NCI-H1417 treated with DMSO at 0.1 percent for 48 hours (cell line): ENCODE measurements around the gene B4GALT6.

ENCODE experiments used
- DNase-seq: peaks from one replicate; lab custom pipeline; 2025; lab: John Stamatoyannopoulos, UW

The B4GALT6 gene

GRCh38 chr18:31633392-31634330, 50.7 kb downstream of the B4GALT6 start:
- DNase-seq = no peak

- no peak for DNase-seq
Measured at GRCh38 chr18:31632356-31632755, 52.0 kb downstream of the B4GALT6 start.

- no peak for DNase-seq
Measured at GRCh38 chr18:31631526-31631925, 52.9 kb downstream of the B4GALT6 start.

GRCh38 chr18:31630549-31630948, 53.8 kb downstream of the B4GALT6 start:
- DNase-seq = no peak

GRCh38 chr18:31626409-31626808, 58.0 kb downstream of the B4GALT6 start:
- no peak for DNase-seq

GRCh38 chr18:31624892-31625640, 59.3 kb downstream of the B4GALT6 start:
- DNase-seq = no peak

DNA sequence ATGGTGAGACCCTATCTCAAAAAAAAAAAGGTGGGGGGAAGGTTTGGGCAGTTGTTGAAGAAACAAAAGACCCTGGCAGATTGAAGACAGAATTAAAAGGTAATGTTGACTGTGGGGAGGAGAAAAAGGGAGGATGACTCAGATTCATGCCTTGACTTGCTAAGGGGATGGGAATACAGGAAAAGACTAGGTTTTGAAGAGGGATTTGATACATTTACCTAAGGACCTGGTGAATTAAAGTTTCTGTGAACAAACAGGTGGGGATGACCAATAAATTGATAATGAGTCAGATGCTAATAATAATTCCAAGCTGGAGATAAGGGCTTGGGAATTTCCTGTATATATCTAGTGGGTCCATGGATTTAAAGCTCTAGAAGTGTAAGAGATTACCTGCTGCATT, 65.1 kb downstream of the B4GALT6 start:
- DNase-seq = no peak

DNA sequence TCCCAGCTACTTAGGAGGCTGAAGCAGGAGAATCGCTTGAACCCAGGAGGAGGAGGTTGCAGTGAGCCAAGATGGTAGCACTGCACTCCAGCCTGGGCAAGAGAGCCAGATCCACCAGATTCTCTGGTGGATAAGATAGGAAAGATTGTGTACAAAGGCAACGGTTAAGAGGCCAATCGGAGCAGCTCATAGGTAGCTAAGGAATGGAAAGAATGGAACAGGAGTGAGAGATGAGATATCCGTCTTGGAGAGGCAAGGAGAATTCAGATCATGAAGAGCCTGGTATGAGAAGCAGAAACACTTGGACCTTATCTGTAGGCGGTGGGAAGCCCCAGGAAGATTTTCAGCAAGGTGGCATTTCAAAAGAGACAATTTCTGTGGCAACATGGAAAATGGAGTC, 65.6 kb downstream of the B4GALT6 start:
- no peak for DNase-seq

DNA sequence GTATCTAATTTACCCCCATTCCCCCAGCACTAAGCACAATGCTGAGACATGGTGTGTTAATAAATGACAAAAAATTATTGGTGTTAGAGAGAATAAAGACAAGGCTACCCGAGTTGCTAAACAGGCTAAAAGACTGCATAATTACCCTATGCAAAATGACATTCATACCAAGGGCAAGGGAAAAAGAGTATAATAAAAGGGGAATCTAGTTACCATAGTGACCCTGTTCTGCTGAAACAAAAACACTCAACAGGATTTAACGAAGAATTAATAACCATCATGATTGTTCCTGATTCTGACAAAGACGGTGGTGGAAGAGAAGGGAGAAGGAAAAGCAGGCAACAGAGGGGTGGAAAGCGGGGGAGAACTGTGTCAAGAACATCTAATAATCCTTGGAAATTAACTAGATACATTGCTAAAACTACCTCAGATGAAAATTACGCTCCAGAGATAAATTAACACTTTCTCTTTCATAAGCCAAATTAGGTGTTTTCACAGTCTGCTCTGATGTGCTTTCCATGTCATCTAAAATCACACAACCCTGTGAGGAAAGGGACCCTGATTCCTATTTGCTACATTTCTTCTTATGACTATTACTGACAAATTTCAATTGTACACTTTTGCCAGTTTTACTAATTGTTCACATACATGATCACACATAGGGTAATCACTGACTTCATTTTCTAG, 67.2 kb downstream of the B4GALT6 start:
- no peak for DNase-seq

DNA sequence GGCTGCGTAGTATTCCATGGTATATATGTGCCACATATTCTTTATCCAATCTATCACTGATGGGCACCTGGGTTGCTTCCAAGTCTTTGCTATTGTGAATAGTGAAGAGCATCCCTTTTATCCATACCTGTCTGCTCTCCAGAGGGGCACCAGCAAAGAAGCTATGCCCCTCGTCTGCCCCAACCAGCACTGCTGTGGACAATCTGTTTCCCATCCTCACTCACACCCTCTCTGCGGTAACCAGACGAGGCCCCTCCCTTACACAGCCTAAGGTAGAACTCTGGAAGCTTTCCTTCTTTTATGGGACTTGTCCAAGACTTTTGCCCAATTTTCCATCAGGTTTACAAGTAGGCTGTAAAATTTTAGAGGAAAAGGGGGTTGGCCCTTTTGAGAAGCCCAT, 67.8 kb downstream of the B4GALT6 start:
- DNase-seq = no peak

DNA sequence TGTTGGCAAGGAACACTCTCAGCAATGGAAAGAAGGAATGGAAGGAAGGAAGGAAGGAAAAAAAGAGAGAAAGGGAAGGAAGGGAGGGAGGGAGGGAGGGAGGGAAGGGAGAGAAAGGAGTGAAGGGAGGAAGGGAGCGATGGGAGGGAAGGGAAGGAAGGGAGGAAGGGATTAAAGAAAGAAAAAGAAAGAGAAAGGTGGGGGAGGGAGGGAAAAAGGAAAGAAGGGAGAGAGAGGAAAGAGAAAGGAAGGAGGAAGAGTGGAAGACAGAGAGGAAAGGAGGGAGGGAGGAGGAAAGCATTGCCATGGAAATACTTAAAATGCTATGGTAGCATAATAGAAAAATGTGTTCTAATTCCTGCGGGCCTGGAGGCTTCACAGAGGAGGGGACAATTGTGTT, 70.3 kb downstream of the B4GALT6 start:
- no peak for DNase-seq

DNA sequence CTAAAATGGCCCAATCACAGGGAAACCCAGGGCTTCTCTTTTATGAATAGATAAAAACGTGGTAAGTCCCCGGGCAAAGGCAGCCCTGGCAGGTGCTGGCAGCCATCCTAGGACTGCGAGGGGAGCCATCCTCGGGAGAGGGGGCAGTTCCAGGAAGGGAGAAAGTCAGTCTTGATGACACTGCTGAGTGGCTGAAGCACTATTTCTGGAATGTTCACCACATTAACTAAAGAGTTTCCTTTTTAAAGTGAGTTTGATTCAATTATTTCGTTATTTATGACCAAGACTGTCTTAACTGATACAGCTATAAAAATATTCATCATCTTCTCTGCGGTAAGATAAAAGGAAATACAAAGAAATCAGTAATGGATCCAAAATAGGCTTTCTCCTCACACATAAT, 72.3 kb downstream of the B4GALT6 start:
- DNase-seq = no peak

DNA sequence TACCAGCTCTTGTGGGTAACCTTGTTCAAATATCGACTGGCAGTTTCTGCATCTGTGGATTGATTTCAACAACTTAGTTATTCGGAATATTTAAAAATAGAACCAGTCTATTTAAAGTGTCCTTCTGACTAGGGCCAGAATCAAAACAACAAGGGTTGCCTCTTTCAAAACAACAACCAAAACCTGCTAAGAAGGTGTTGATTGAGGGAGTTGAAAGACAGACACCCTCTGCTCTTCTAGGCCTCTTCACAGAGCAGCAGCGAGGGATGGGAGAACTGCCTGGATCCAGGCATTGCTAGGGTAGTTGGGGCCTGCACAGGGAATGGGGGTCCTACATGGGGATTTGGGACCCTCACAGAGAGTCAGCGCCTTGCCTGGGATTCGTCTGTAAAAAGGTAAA, 72.9 kb downstream of the B4GALT6 start:
- DNase-seq = no peak

DNA sequence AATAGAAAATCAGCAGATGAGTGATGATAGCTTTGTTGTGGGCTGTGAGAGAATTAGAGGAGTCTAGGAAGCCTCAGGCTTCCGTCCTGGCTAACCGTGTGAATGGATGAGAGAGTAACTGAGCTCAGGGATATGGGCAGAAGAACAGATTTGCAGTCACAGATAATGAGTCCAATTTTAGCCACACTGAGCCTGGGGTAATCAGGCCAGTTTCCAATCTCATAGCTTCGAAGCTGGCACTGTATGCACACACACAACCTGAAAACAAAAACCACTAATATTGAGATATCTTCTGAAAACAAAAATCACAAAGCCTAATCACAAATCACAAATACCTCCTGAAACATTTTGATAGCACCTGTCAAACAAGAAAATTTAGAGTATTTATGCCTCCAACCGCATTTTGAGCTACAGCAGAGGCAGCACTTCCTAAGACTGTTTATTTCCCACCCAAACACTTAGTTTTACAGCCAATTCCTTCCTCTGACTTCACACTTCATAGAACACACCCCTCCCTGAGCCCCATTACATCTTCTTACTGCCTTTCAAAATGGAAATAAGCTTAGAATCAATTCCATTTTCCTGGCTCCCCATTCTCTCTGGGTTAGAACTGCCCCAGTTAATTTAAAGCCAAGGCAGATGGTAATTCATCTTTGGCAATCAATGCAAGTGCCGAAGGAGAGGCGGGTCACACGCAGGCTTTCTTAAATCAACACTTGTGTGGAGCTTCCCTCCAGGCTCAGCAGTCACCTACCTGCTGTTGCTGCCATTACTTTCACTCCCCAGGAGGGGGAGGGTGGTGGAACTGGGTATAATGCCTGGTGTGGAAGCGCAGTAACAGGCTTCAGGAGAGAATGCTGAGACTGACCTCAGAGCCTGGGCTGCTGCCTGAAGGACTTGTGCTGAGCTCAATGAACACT, 73.8 kb downstream of the B4GALT6 start:
- no peak for DNase-seq

- no peak for DNase-seq
Measured at GRCh38 chr18:31609886-31610285, 74.5 kb downstream of the B4GALT6 start.

DNA sequence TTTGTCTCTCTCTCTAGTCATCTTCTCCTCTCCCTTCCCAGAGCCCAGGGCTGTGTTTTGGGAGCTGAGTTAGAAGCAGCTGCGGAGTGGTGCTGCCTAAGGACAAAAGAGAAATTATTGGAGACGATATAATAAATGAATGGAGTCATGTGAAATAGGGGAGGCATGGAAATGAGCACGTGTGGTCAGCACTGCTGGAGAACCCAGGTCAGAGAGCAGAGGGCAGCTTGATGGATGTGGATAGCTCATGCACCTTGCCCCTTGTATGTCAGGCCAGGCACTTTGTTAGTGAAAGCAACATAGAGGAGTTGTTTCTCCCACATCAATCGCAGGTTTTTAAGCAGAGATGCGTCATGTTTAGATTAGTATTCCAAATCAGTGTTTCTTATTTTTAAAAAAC, 77.0 kb downstream of the B4GALT6 start:
- no peak for DNase-seq

DNA sequence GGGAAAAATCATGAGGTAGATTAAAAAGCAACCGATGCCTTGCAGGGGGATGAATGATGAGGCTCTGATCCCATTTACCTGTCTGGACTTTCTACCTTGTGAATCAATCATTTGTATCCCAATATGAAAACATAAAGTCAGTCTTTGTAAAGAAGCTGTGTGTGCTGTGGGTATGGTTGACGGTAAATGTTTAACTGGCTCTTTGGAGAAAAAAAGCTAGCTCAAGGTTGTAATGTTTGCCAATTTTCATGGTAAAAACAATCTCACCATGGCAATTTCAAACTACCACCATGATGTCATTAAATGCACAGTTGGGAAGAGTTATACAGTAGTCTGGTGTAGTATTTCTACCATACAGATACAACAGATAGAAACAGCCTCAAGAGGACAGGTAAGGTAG, 78.1 kb downstream of the B4GALT6 start:
- no peak for DNase-seq

DNA sequence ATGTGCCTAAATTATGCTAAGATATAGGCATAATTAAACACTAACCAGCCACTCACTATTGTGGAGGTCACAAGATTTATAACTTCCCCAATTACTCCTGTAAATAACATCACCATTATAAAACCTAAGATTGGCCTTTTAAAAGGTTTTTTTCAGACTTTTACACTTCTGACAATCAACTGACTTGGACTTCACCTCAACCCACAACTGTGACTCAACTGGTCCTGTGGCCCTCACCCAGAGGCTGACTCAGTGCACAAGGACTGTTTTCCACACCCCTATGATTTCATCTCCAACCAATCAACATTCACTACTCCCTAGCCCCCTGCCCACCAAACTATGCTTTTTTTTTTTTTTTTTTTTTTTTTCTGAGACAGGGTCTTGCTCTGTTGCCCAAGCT, 81.1 kb downstream of the B4GALT6 start:
- DNase-seq = no peak

DNA sequence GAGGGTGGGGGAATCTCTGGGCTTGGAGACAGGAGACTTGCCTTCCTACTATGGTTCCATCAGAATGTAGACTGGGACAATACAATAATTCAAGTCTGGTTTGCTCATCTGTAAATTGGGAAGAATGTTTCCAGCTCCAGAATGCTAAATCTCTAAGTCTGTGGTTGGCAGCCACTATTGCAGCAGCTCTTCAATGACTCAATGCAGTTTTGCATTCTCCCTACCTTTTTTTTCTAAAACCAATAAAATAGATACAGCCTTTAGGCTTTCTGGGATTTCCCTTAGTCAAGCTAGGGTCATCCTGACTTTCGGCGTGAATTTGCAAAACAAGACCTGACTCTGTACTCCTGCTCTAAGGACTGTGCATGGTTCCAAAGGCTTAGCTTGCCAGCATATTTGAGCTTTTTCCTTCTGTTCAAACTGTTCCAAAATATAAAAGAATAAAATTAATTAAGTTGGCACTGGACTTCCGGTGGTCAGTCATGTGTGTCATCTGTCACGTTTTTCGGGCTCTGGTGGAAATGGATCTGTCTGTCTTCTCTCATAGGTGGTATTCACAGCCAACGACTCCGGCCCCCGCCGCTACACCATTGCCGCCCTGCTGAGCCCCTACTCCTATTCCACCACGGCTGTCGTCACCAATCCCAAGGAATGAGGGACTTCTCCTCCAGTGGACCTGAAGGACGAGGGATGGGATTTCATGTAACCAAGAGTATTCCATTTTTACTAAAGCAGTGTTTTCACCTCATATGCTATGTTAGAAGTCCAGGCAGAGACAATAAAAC, 86.2 kb downstream of the B4GALT6 start:
- no peak for DNase-seq

DNA sequence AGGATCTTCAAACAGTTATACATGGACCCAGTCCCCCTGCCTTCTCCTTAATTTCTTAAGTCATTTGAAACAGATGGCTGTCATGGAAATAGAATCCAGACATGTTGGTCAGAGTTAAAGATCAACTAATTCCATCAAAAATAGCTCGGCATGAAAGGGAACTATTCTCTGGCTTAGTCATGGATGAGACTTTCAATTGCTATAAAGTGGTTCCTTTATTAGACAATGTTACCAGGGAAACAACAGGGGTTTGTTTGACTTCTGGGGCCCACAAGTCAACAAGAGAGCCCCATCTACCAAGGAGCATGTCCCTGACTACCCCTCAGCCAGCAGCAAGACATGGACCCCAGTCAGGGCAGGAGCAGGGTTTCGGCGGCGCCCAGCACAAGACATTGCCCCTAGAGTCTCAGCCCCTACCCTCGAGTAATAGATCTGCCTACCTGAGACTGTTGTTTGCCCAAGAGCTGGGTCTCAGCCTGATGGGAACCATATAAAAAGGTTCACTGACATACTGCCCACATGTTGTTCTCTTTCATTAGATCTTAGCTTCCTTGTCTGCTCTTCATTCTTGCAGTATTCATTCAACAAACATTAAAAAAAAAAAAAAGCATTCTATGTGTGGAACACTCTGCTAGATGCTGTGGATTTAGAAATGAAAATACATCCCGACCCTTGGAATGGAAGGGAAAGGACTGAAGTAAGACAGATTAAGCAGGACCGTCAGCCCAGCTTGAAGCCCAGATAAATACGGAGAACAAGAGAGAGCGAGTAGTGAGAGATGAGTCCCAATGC, 88.1 kb downstream of the B4GALT6 start:
- DNase-seq = no peak
